ENCODE results near the gene WBP2. TPM values are rescaled to one million over a fixed set of nuclear protein-coding genes. Genes with fewer than 3 reads are reported as not detected.
A peak's percentile ranks its signal among the peaks of the same experiment; 100 is the strongest.

WBP2 gene
- total and polyA plus RNA-seq, 2 of the 13 experiments (the other 11 are each of a cell fraction or from before 2014, with no cell fraction given): 29.2 to 29.5 TPM

GRCh38 chr17:75872434-75873351 is 17.6 kb upstream of the WBP2 start (continued):
- TF ChIP-seq MLLT10 (CRISPR knock-in tag; IDR thresholded peaks at IDR 0.05) (no peak), ZNF550 (CRISPR knock-in tag; IDR thresholded peaks at IDR 0.05; ENCODE audit: borderline replicate concordance) (no peak), ZNF337 (CRISPR knock-in tag; IDR thresholded peaks at IDR 0.05; ENCODE audit: borderline replicate concordance, low read depth) (peak; percentile 90), ATAD3A (CRISPR knock-in tag; IDR thresholded peaks at IDR 0.05) (no peak), ZC3H13 (CRISPR knock-in tag; IDR thresholded peaks at IDR 0.05) (peak; percentile 78), FOXP1 (IDR thresholded peaks at IDR 0.05) (peak; percentile 75), FOXP1 (CRISPR knock-in tag; IDR thresholded peaks at IDR 0.05) (peak; percentile 93), SRSF1 (optimal IDR thresholded peaks at IDR 0.05; ENCODE audit: low read depth, low read length) (peak; percentile 88), ZSCAN12 (CRISPR knock-in tag; IDR thresholded peaks at IDR 0.05) (peak; percentile 91; the same call in 1 of the 2 replicates), ZNF556 (CRISPR knock-in tag; IDR thresholded peaks at IDR 0.05; ENCODE audit: borderline replicate concordance) (peak; percentile 62), ZNF558 (CRISPR knock-in tag; IDR thresholded peaks at IDR 0.05; ENCODE audit: borderline replicate concordance) (no peak), FOXM1 (CRISPR knock-in tag; IDR thresholded peaks at IDR 0.05) (no peak), ZNF232 (CRISPR knock-in tag; IDR thresholded peaks at IDR 0.05; ENCODE audit: borderline replicate concordance) (no peak; the same call in 1 of the 2 replicates), RFXANK (CRISPR knock-in tag; IDR thresholded peaks at IDR 0.05) (no peak; the same call in 1 of the 2 replicates), TCF7 (IDR thresholded peaks at IDR 0.05; ENCODE audit: low read depth) (no peak), ZNF296 (CRISPR knock-in tag; conservative IDR thresholded peaks at IDR 0.05) (peak; percentile 87), ZMAT3 (CRISPR knock-in tag; conservative IDR thresholded peaks at IDR 0.05) (peak; percentile 88), ZNF660 (CRISPR knock-in tag; IDR thresholded peaks at IDR 0.05; ENCODE audit: borderline replicate concordance, low read depth) (no peak), ZNF276 (CRISPR knock-in tag; IDR thresholded peaks at IDR 0.05; ENCODE audit: low read depth) (peak; percentile 44; the same call in 1 of the 2 replicates), ZNF850 (CRISPR knock-in tag; conservative IDR thresholded peaks at IDR 0.05) (no peak), FUBP1 (CRISPR knock-in tag; IDR thresholded peaks at IDR 0.05; ENCODE audit: borderline replicate concordance) (no peak; the same call in none of the 2 replicates), TARDBP (CRISPR knock-in tag; IDR thresholded peaks at IDR 0.05) (peak; percentile 98), ZNF251 (CRISPR knock-in tag; IDR thresholded peaks at IDR 0.05) (no peak), HBP1 (CRISPR knock-in tag; IDR thresholded peaks at IDR 0.05; ENCODE audit: low read depth) (peak; percentile 86; the same call in 1 of the 2 replicates), ZFX (CRISPR knock-in tag; IDR thresholded peaks at IDR 0.05; ENCODE audit: low read depth) (peak; percentile 98), ZIK1 (CRISPR knock-in tag; IDR thresholded peaks at IDR 0.05; ENCODE audit: borderline replicate concordance, low read depth) (0 out of 2 replicates have a peak, but pooled peaks have one; percentile 35)

Measured in HepG2 (cell line).